CD14-positive monocyte (primary cell): Measurements from ENCODE around the gene PLS1. TPM values are rescaled to one million over a fixed set of nuclear protein-coding genes. Genes with fewer than 3 reads are reported as not detected.

Experiments
- DNase-seq, 3 donors: peaks; one replicate each; pipeline ENCODE4 v3.0.0-alpha.2; 2011 to 2022
- H2AFZ ChIP-seq: 2 replicates; pipeline ENCODE4 v1.6.0; 2012; ENCODE audit warnings: mild to moderate bottlenecking, low read depth, low read length, inconsistent platforms; ENCODE audit not compliant: insufficient read depth, poor library complexity, severe bottlenecking
- H3K27ac ChIP-seq, 2 donors: 1 replicate in 1 of 2; 2 replicates in 1 of 2; pipeline ENCODE4 v1.5.1; 2012 to 2013; ENCODE audit warnings: low read length in 2 of 2, control low read depth in 1 of 2, inconsistent platforms in 1 of 2, low read depth in 1 of 2, mild to moderate bottlenecking in 1 of 2
- H3K27me3 ChIP-seq, 2 donors: one replicate each; pipeline versions ENCODE4 v1.6.0 to v1.6.1; 2011 to 2013; ENCODE audit warnings: low read length in 2 of 2; ENCODE audit not compliant: control insufficient read depth in 2 of 2, insufficient read depth in 2 of 2
- H3K36me3 ChIP-seq, 2 donors: replicated peaks in 1 of 2; 1 replicate in 1 of 2; 2 replicates in 1 of 2; pipeline versions ENCODE4 v1.5.1 to v1.6.1; 2012 to 2013; ENCODE audit warnings: low read length in 2 of 2, control low read depth in 1 of 2, inconsistent platforms in 1 of 2, mild to moderate bottlenecking in 1 of 2; ENCODE audit not compliant: insufficient read depth in 2 of 2, control insufficient read depth in 1 of 2
- H3K4me1 ChIP-seq, 2 donors: 1 replicate in 1 of 2; 2 replicates in 1 of 2; pipeline versions ENCODE4 v1.5.1 to v1.6.1; 2012 to 2013; ENCODE audit warnings: low read length in 2 of 2, control low read depth in 1 of 2, inconsistent platforms in 1 of 2, mild to moderate bottlenecking in 1 of 2, moderate library complexity in 1 of 2; ENCODE audit not compliant: insufficient read depth in 2 of 2, control insufficient read depth in 1 of 2
- H3K4me2 ChIP-seq: replicated peaks from 2 replicates; pipeline ENCODE3; 2012; ENCODE audit warnings: low read length, moderate library complexity, mild to moderate bottlenecking; ENCODE audit not compliant: poor library complexity, severe bottlenecking; ENCODE audit errors: extremely low read depth
- H3K4me3 ChIP-seq, 3 experiments: fragments of 200-600 bp in 1 of 3; sonication (generic) in 1 of 3; replicated peaks in 1 of 3; 1 replicate in 2 of 3; 2 replicates in 1 of 3; pipeline ENCODE4 v1.5.1; 2011 to 2013; ENCODE audit warnings: low read length in 3 of 3, mild to moderate bottlenecking in 3 of 3, control low read depth in 2 of 3, low read depth in 2 of 3, inconsistent platforms in 1 of 3, moderate library complexity in 1 of 3
- H3K79me2 ChIP-seq: 2 replicates; pipeline ENCODE4 v1.6.0; 2012; ENCODE audit warnings: mild to moderate bottlenecking, control low read depth, inconsistent platforms, low read length, moderate library complexity; ENCODE audit not compliant: insufficient read depth
- H3K9ac ChIP-seq: 2 replicates; pipeline ENCODE4 v1.6.0; 2017; ENCODE audit warnings: low read length, mild to moderate bottlenecking; ENCODE audit not compliant: insufficient read depth, poor library complexity, severe bottlenecking
- H3K9me3 ChIP-seq, 2 donors: replicated peaks in 1 of 2; 1 replicate in 1 of 2; 2 replicates in 1 of 2; pipeline versions ENCODE4 v1.5.1 to v1.6.1; 2012 to 2013; ENCODE audit warnings: low read length in 2 of 2, control low read depth in 1 of 2; ENCODE audit not compliant: control insufficient read depth in 1 of 2, insufficient read depth in 1 of 2
- H4K20me1 ChIP-seq: 2 replicates; pipeline ENCODE4 v1.6.0; 2012; ENCODE audit warnings: mild to moderate bottlenecking, low read length, control low read depth, moderate library complexity; ENCODE audit not compliant: insufficient read depth
- H3K27ac Mint-ChIP-seq, 7 donors: one replicate each; pipeline ENCODE4 v1.8.0; 2020; ENCODE audit warnings: mild to moderate bottlenecking in 7 of 7, mixed read lengths in 7 of 7, moderate library complexity in 6 of 7, inconsistent platforms in 2 of 7
- H3K27me3 Mint-ChIP-seq, 3 donors: one replicate each; pipeline ENCODE4 v1.8.0; 2021 to 2022; ENCODE audit warnings: low read depth in 3 of 3, mild to moderate bottlenecking in 3 of 3, mixed read lengths in 3 of 3, moderate library complexity in 3 of 3, inconsistent platforms in 1 of 3
- H3K36me3 Mint-ChIP-seq, 2 donors: one replicate each; pipeline ENCODE4 v1.8.0; 2020; ENCODE audit warnings: mixed read lengths in 2 of 2, inconsistent platforms in 1 of 2, mild to moderate bottlenecking in 1 of 2
- H3K4me1 Mint-ChIP-seq: one replicate; pipeline ENCODE4 v1.8.0; 2020; ENCODE audit warnings: mild to moderate bottlenecking, mixed read lengths
- H3K4me3 Mint-ChIP-seq, 2 donors: one replicate each; pipeline ENCODE4 v1.8.0; 2020; ENCODE audit warnings: mild to moderate bottlenecking in 2 of 2, mixed read lengths in 2 of 2, moderate library complexity in 1 of 2
- H3K9me3 Mint-ChIP-seq, 7 donors: one replicate each; pipeline ENCODE4 v1.8.0; 2020 to 2022; ENCODE audit warnings: mixed read lengths in 7 of 7, mild to moderate bottlenecking in 6 of 7, moderate library complexity in 6 of 7, inconsistent platforms in 2 of 7
- CTCF ChIP-seq: fragments of 200-600 bp; IDR thresholded peaks from one replicate; pipeline ENCODE4 v1.8.0; 2022; ENCODE audit warnings: antibody characterized with exemption, mild to moderate bottlenecking
- whole genome bisulfite sequencing: methylation state at CpG from one replicate; pipeline ENCODE4 v1.1.5; 2013; ENCODE audit warnings: missing lambda C conversion rate; ENCODE audit not compliant: insufficient coverage; 5-methylcytosine and 5-hydroxymethylcytosine counted together
- intact Hi-C, 2 donors: fragments of 100-400 bp; cut with micrococcal nuclease; formaldehyde crosslinking; loops; one replicate each; pipeline versions ENCODE4 v1.15.0 to v1.15.1; 2023
- polyA plus RNA-seq, 3 donors: library from polyadenylated mRNA; depleted of rRNA in 1 of 3; unstranded in 2 of 3; stranded (reverse) in 1 of 3; fragments of 300-500 nt in 2 of 3; fragments of >200 nt in 1 of 3; fragmentation: Illumina TruSeq in 2 of 3; gene quantifications; 1 replicate in 2 of 3; 2 replicates in 1 of 3; pipeline ENCODE4 v1.2.3, GENCODE V29; 2012 to 2021

Gene PLS1
- polyA plus RNA-seq, 3 donors = 0.09 to 0.17 TPM; not detected in 1

DNA sequence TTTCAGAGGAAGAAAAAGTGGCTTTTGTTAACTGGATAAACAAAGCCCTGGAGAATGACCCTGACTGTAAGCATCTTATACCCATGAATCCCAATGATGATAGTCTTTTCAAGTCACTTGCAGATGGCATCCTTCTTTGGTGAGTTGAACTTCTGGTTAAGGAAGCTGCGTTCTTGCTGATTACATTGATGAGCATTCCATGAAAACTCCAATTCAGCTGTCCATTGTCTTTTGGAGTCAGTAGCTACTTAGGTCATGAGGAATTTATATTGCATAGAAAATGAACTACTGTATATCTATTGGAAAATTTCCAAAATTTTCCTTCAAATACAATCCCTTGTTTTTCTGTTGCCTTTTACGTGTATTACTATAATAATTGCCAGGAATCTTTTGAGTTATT lies 80.0 kb downstream of the PLS1 start:
- Histone ChIP-seq H3K79me2 (no peaks in the 10 kb centered on the region), H3K9me3 (no peaks in the 10 kb centered on the region), H3K4me1 (no peaks in the 10 kb centered on the region), H4K20me1 (no peaks in the 10 kb centered on the region), H3K4me3 (no peak overlapping the region), H3K36me3 (no peaks in the 10 kb centered on the region), H2AFZ (no peak overlapping the region), H3K9ac (no peak overlapping the region), H3K4me2 (no peak overlapping the region), H3K27ac (no peak overlapping the region), H3K27me3 (no peaks in the 10 kb centered on the region)
- H3K4me1 Mint-ChIP-seq = no peaks in the 10 kb centered on the region
- peaks cover 0 to 1% (median 0%) of the 10 kb centered on the region in 3 donors for H3K27me3 Mint-ChIP-seq
- DNase-seq = no peak
- intact Hi-C loops = no loop called here
- TF ChIP-seq CTCF = no peak
- no CpG with 5 or more reads among the region's 2 CpGs for WGBS
- H3K36me3 Mint-ChIP-seq = no peaks in the 10 kb centered on the region
- no peak overlapping the region for H3K27ac Mint-ChIP-seq
- H3K9me3 Mint-ChIP-seq = peaks cover 0 to 3% (median 0%) of the 10 kb centered on the region in 7 donors
- H3K4me3 Mint-ChIP-seq = no peak overlapping the region

DNA sequence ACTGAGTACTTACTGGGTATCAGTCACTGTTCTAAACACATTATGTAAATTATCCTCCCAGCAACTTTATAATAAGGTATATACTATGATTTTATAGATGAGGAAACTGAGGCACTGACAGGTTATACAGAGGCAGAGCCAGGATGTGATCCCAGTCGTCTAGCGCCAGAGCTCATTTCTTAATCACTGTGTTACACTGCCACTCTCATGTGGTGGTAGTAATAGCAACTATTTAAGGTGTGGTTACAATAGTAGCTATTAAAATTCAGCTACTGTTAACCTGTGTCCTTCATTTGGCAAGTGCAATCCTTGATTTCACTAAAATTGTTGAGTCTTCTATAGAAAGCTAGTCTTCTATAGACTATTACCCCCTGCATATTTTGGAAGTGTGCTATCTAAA lies 84.5 kb downstream of the PLS1 start:
- WGBS = no CpG with 5 or more reads among the region's 2 CpGs
- Mint-ChIP-seq H3K4me3 (no peak overlapping the region), H3K27ac (no peak overlapping the region), H3K36me3 (no peaks in the 10 kb centered on the region), H3K9me3 (peaks cover 0 to 3% (median 0%) of the 10 kb centered on the region in 7 donors), H3K27me3 (no peaks in the 10 kb centered on the region), H3K4me1 (no peaks in the 10 kb centered on the region)
- no peak overlapping the region for H3K27ac ChIP-seq
- H3K36me3 ChIP-seq = no peaks in the 10 kb centered on the region
- no peaks in the 10 kb centered on the region for H3K27me3 ChIP-seq
- no peak overlapping the region for H3K9ac ChIP-seq
- no peaks in the 10 kb centered on the region for H4K20me1 ChIP-seq
- no peak overlapping the region for H2AFZ ChIP-seq
- DNase-seq = no peak
- intact Hi-C loops = no loop called here
- no peak overlapping the region for H3K4me3 ChIP-seq
- H3K9me3 ChIP-seq = no peaks in the 10 kb centered on the region
- no peaks in the 10 kb centered on the region for H3K79me2 ChIP-seq
- no peaks in the 10 kb centered on the region for H3K4me1 ChIP-seq
- H3K4me2 ChIP-seq = no peak overlapping the region
- TF ChIP-seq CTCF = no peak
